Uterus (tissue), 2 donors: ENCODE data around the gene CACNA1C.

ENCODE experiments used
- POLR2A ChIP-seq, 2 donors: fragments of 450-650 bp; IDR thresholded peaks; one replicate each; pipeline ENCODE4 v1.6.1; 2016; ENCODE audit warnings: antibody characterized with exemption in 2 of 2, mild to moderate bottlenecking in 1 of 2, moderate library complexity in 1 of 2
- TF ChIP-seq, protein P1 (sequence below), 4 experiments: fragments of 200-600 bp in 2 of 4; fragments of 450-650 bp in 2 of 4; sonication (generic) in 2 of 4; IDR thresholded peaks; one replicate each; pipeline ENCODE4 v1.5.1; 2016 to 2019; ENCODE audit warnings: antibody characterized with exemption in 4 of 4, mild to moderate bottlenecking in 2 of 4, moderate library complexity in 1 of 4

DNA sequence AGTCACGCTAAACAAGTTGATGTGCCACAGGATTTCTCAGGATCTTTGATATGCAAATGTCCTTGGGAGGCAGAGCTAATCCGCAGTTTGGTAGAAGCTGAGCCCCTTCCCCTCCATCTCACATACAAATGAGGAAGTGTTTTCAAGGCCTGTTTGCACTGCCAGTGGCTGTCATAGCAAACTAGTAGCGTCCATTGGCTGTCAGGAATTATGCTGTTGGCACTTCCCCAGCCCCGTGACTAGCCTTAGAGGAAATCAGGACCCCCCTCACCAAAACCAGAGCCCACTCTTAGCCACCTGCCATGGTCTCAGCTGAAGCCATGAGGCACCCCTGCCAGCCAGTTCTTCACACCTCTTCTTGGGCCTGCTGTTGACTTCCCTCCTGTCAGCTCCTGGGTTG, 253.9 kb downstream of the CACNA1C start:
- TF ChIP-seq, protein P1, sequence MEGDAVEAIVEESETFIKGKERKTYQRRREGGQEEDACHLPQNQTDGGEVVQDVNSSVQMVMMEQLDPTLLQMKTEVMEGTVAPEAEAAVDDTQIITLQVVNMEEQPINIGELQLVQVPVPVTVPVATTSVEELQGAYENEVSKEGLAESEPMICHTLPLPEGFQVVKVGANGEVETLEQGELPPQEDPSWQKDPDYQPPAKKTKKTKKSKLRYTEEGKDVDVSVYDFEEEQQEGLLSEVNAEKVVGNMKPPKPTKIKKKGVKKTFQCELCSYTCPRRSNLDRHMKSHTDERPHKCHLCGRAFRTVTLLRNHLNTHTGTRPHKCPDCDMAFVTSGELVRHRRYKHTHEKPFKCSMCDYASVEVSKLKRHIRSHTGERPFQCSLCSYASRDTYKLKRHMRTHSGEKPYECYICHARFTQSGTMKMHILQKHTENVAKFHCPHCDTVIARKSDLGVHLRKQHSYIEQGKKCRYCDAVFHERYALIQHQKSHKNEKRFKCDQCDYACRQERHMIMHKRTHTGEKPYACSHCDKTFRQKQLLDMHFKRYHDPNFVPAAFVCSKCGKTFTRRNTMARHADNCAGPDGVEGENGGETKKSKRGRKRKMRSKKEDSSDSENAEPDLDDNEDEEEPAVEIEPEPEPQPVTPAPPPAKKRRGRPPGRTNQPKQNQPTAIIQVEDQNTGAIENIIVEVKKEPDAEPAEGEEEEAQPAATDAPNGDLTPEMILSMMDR (IDR thresholded peaks at IDR 0.05): no peak
- TF ChIP-seq POLR2A (IDR thresholded peaks at IDR 0.05): no peak
